ENCODE data around the gene CCBE1. TPM values are rescaled to one million over a fixed set of nuclear protein-coding genes. Genes with fewer than 3 reads are reported as not detected.

CCBE1 gene
- total and polyA plus RNA-seq, 9 of the 15 experiments (the other 6 are each of a cell fraction or from before 2014, with no cell fraction given), result 0.20 TPM; not detected in 8

- H3K9me1 ChIP-seq (ENCODE audit: control insufficient read depth, insufficient read depth, low read length), result no peaks in the 10 kb centered on the region
- no peak for FAIRE-seq
- peaks cover 0 to 5% of the 10 kb centered on the region in 2 experiments; a peak in 2 of 5 replicates for H3K27me3 ChIP-seq (ENCODE audit: control insufficient read depth in 2 of 2, insufficient read depth in 2 of 2, low read length in 2 of 2)
- H3K36me3 ChIP-seq (ENCODE audit: control insufficient read depth, insufficient read depth, low read length), result no peaks in the 10 kb centered on the region
- in situ Hi-C loops (cut with MboI), result no loop called here
- H3K4me3 ChIP-seq, result no peak overlapping the region
- TF ChIP-seq ZNF766 (CRISPR knock-in tag; conservative IDR thresholded peaks at IDR 0.05) (no peak), ZFX (CRISPR knock-in tag; IDR thresholded peaks at IDR 0.05) (no peak), TCF3 (CRISPR knock-in tag; IDR thresholded peaks at IDR 0.05) (no peak), SAFB2 (IDR thresholded peaks at IDR 0.05; ENCODE audit: borderline replicate concordance, low read depth, low read length, severe bottlenecking) (no peak), JUND (IDR thresholded peaks at IDR 0.05; ENCODE audit: borderline replicate concordance, low read depth, low read length) (no peak), JUND (tag; IDR thresholded peaks at IDR 0.05; ENCODE audit: borderline replicate concordance, low read depth, low read length) (no peak), ZNF644 (tag; IDR thresholded peaks at IDR 0.05; ENCODE audit: low read depth) (no peak), HIVEP1 (CRISPR knock-in tag; IDR thresholded peaks at IDR 0.05) (no peak)
- 0% methylated on average over 1 of the region's 1 CpG for WGBS (ENCODE audit: insufficient coverage, low coverage, missing lambda C conversion rate)
- ChIA-PET POLR2A (no interaction called here), CTCF (ENCODE audit: low intra/inter-chr PET ratio) (no interaction called here)
- H3K9me3 ChIP-seq (replicated peaks; ENCODE audit: control insufficient read depth, insufficient read depth, low read depth, low read length), result no peaks in the 10 kb centered on the region
- no peaks in the 10 kb centered on the region for H3K79me2 ChIP-seq (ENCODE audit: control insufficient read depth, insufficient read depth, low read length)
- intact Hi-C loops (cut with micrococcal nuclease), result no loop called here
- no peaks in the 10 kb centered on the region for H3K4me1 ChIP-seq (replicated peaks in 1 of 2; ENCODE audit: control insufficient read depth in 2 of 2, insufficient read depth in 2 of 2, low read length in 2 of 2)
- DNase-seq (ENCODE audit: extremely low read depth in 1 of 4, low spot score in 3 of 4), result no peak
- BruUV-seq (replicated peaks), result no TSS peak
- no peak overlapping the region for H3K4me2 ChIP-seq (ENCODE audit: insufficient read depth, low read length)
- no peak for ATAC-seq
- no peak overlapping the region for H3K9ac ChIP-seq (ENCODE audit: insufficient read depth in 1 of 2, low read depth in 2 of 2, low read length in 2 of 2)
- H4K20me1 ChIP-seq (replicated peaks; ENCODE audit: control insufficient read depth, insufficient read depth, low read length), result no peaks in the 10 kb centered on the region
- H2AFZ ChIP-seq (ENCODE audit: low read depth, low read length), result no peak overlapping the region
- H3K27ac ChIP-seq (ENCODE audit: extremely low read depth, low read depth, low read length), result no peak overlapping the region
Measured at GRCh38 chr18:59663096-59663495, 34.1 kb downstream of the CCBE1 start.
